ENCODE results near the gene KIAA1549. TPM values are rescaled to one million over a fixed set of nuclear protein-coding genes. Genes with fewer than 3 reads are reported as not detected.

KIAA1549 gene
- total and polyA plus RNA-seq, 3 experiments from 2014 or later, result 1.1 to 1.2 TPM; not detected in 1

- no peak for DNase-seq
- Histone ChIP-seq H3K4me1 (ENCODE audit: insufficient read depth, low read length) (no peaks in the 10 kb centered on the region), H3K9me3 (ENCODE audit: low read length) (no peaks in the 10 kb centered on the region), H3K36me3 (ENCODE audit: insufficient read depth, low read length) (no peaks in the 10 kb centered on the region), H3K27ac (ENCODE audit: low read depth, low read length) (no peak overlapping the region), H3K27me3 (ENCODE audit: insufficient read depth, low read length, poor library complexity, severe bottlenecking) (no peaks in the 10 kb centered on the region), H3K4me3 (ENCODE audit: low read length) (no peak overlapping the region)
- no peak overlapping the region for H3K4me3 Mint-ChIP-seq
- peaks cover 13 to 28% of the 10 kb centered on the region in 2 donors for H3K27me3 Mint-ChIP-seq
- POLR2A ChIA-PET, result no interaction called here
- peaks cover 0 to 4% (median 0%) of the 10 kb centered on the region in 3 donors for H3K4me1 Mint-ChIP-seq
- no peaks in the 10 kb centered on the region for H3K36me3 Mint-ChIP-seq
- CTCF ChIA-PET, result no interaction called here
- H3K9me3 Mint-ChIP-seq, result no peaks in the 10 kb centered on the region
- H3K27ac Mint-ChIP-seq, result no peak overlapping the region
These were observed 64.9 kb downstream of the KIAA1549 start for GRCh38 chr7:138916275-138916674.

GRCh38 chr7:138913783-138914182 lies 67.4 kb downstream of the KIAA1549 start:
- Mint-ChIP-seq H3K27ac (no peak overlapping the region), H3K4me1 (no peaks in the 10 kb centered on the region), H3K9me3 (no peaks in the 10 kb centered on the region), H3K27me3 (peaks cover 18 to 32% of the 10 kb centered on the region in 2 donors), H3K36me3 (no peaks in the 10 kb centered on the region), H3K4me3 (no peak overlapping the region)
- H3K27ac ChIP-seq (ENCODE audit: low read depth, low read length), result no peak overlapping the region
- no peaks in the 10 kb centered on the region for H3K27me3 ChIP-seq (ENCODE audit: insufficient read depth, low read length, poor library complexity, severe bottlenecking)
- CTCF ChIA-PET, result no interaction called here
- no peak overlapping the region for H3K4me3 ChIP-seq (ENCODE audit: low read length)
- no peaks in the 10 kb centered on the region for H3K4me1 ChIP-seq (ENCODE audit: insufficient read depth, low read length)
- H3K9me3 ChIP-seq (ENCODE audit: low read length), result no peaks in the 10 kb centered on the region
- POLR2A ChIA-PET, result no interaction called here
- no peak for DNase-seq
- H3K36me3 ChIP-seq (ENCODE audit: insufficient read depth, low read length), result no peaks in the 10 kb centered on the region

GRCh38 chr7:138911007-138911406 lies 70.2 kb downstream of the KIAA1549 start:
- H3K27me3 ChIP-seq (ENCODE audit: insufficient read depth, low read length, poor library complexity, severe bottlenecking), result no peaks in the 10 kb centered on the region
- Mint-ChIP-seq H3K4me3 (no peak overlapping the region), H3K36me3 (no peaks in the 10 kb centered on the region), H3K27me3 (peaks cover 26 to 45% of the 10 kb centered on the region in 2 donors), H3K27ac (no peak overlapping the region), H3K9me3 (no peaks in the 10 kb centered on the region), H3K4me1 (no peaks in the 10 kb centered on the region)
- CTCF ChIA-PET, result no interaction called here
- POLR2A ChIA-PET, result no interaction called here
- H3K4me1 ChIP-seq (ENCODE audit: insufficient read depth, low read length), result no peaks in the 10 kb centered on the region
- no peak overlapping the region for H3K27ac ChIP-seq (ENCODE audit: low read depth, low read length)
- H3K9me3 ChIP-seq (ENCODE audit: low read length), result no peaks in the 10 kb centered on the region
- no peaks in the 10 kb centered on the region for H3K36me3 ChIP-seq (ENCODE audit: insufficient read depth, low read length)
- DNase-seq, result no peak
- H3K4me3 ChIP-seq (ENCODE audit: low read length), result no peak overlapping the region

GRCh38 chr7:138907850-138908249 lies 73.3 kb downstream of the KIAA1549 start:
- Mint-ChIP-seq H3K27ac (no peak overlapping the region), H3K4me3 (no peak overlapping the region), H3K9me3 (peaks cover 0 to 1% (median 0%) of the 10 kb centered on the region in 5 donors), H3K36me3 (no peaks in the 10 kb centered on the region), H3K4me1 (peaks cover 11 to 16% (median 15%) of the 10 kb centered on the region in 3 donors), H3K27me3 (peaks cover 24 to 28% of the 10 kb centered on the region in 2 donors)
- Histone ChIP-seq H3K27me3 (ENCODE audit: insufficient read depth, low read length, poor library complexity, severe bottlenecking) (no peaks in the 10 kb centered on the region), H3K27ac (ENCODE audit: low read depth, low read length) (no peak overlapping the region), H3K9me3 (ENCODE audit: low read length) (no peaks in the 10 kb centered on the region), H3K4me3 (ENCODE audit: low read length) (no peak overlapping the region), H3K36me3 (ENCODE audit: insufficient read depth, low read length) (no peaks in the 10 kb centered on the region), H3K4me1 (ENCODE audit: insufficient read depth, low read length) (peaks cover 15% of the 10 kb centered on the region)
- ChIA-PET POLR2A (no interaction called here), CTCF (interaction anchor here (2.6 kb wide), 1 partner anchor 21 kb away, joined by 10 read pairs; no protein-coding TSS in a partner anchor)
- no peak for DNase-seq

GRCh38 chr7:138907201-138907847 lies 73.9 kb downstream of the KIAA1549 start:
- DNase-seq, result no peak
- ChIA-PET CTCF (interaction anchor here (2.6 kb wide), 1 partner anchor 21 kb away, joined by 10 read pairs; no protein-coding TSS in a partner anchor), POLR2A (no interaction called here)
- Mint-ChIP-seq H3K9me3 (peaks cover 0 to 1% (median 0%) of the 10 kb centered on the region in 5 donors), H3K4me3 (no peak overlapping the region), H3K27ac (no peak overlapping the region), H3K4me1 (peaks cover 16 to 21% (median 21%) of the 10 kb centered on the region in 3 donors), H3K27me3 (peaks cover 29 to 31% of the 10 kb centered on the region in 2 donors), H3K36me3 (no peaks in the 10 kb centered on the region)
- H3K4me1 ChIP-seq (ENCODE audit: insufficient read depth, low read length), result peaks cover 20% of the 10 kb centered on the region
- no peak overlapping the region for H3K27ac ChIP-seq (ENCODE audit: low read depth, low read length)
- no peaks in the 10 kb centered on the region for H3K9me3 ChIP-seq (ENCODE audit: low read length)
- no peak overlapping the region for H3K4me3 ChIP-seq (ENCODE audit: low read length)
- no peaks in the 10 kb centered on the region for H3K36me3 ChIP-seq (ENCODE audit: insufficient read depth, low read length)
- no peaks in the 10 kb centered on the region for H3K27me3 ChIP-seq (ENCODE audit: insufficient read depth, low read length, poor library complexity, severe bottlenecking)

GRCh38 chr7:138903859-138904435 lies 77.2 kb downstream of the KIAA1549 start:
- Mint-ChIP-seq H3K27me3 (peaks cover 45% of the 10 kb centered on the region in 2 donors), H3K36me3 (no peaks in the 10 kb centered on the region), H3K27ac (peak overlapping the region in 4 of 8 donors; percentile 13 to 74 (median 58)), H3K9me3 (peaks cover 0 to 1% (median 0%) of the 10 kb centered on the region in 5 donors), H3K4me3 (peak overlapping the region; percentile 9 to 89 (median 71)), H3K4me1 (peaks cover 20 to 30% (median 27%) of the 10 kb centered on the region in 3 donors)
- peaks cover 26% of the 10 kb centered on the region for H3K4me1 ChIP-seq (ENCODE audit: insufficient read depth, low read length)
- H3K9me3 ChIP-seq (ENCODE audit: low read length), result no peaks in the 10 kb centered on the region
- H3K27me3 ChIP-seq (ENCODE audit: insufficient read depth, low read length, poor library complexity, severe bottlenecking), result peaks cover 7% of the 10 kb centered on the region
- ChIA-PET CTCF (interaction anchor here (0.7 to 2.5 kb wide), 3 partner anchors 8 to 21 kb away, joined by 3 to 10 read pairs (median 3); no protein-coding TSS in a partner anchor), POLR2A (interaction anchor here (0.7 kb wide), 1 partner anchor 28 kb away, joined by 3 read pairs; no protein-coding TSS in a partner anchor)
- H3K27ac ChIP-seq (ENCODE audit: low read depth, low read length), result no peak overlapping the region
- peak overlapping the region; percentile 1 for H3K4me3 ChIP-seq (ENCODE audit: low read length)
- no peaks in the 10 kb centered on the region for H3K36me3 ChIP-seq (ENCODE audit: insufficient read depth, low read length)
- DNase-seq, result no peak

- no peaks in the 10 kb centered on the region for H3K9me3 ChIP-seq (ENCODE audit: low read length)
- no peaks in the 10 kb centered on the region for H3K36me3 ChIP-seq (ENCODE audit: insufficient read depth, low read length)
- CTCF ChIA-PET, result interaction anchor here (0.9 to 2.5 kb wide), 2 partner anchors 9 to 17 kb away, joined by 3 to 10 read pairs; no protein-coding TSS in a partner anchor
- H3K9me3 Mint-ChIP-seq, result peaks cover 0 to 1% (median 0%) of the 10 kb centered on the region in 5 donors
- peak; percentile 43 to 90 (median 80) for DNase-seq
- H3K27me3 ChIP-seq (ENCODE audit: insufficient read depth, low read length, poor library complexity, severe bottlenecking), result peaks cover 7% of the 10 kb centered on the region
- H3K27me3 Mint-ChIP-seq, result peaks cover 42 to 52% of the 10 kb centered on the region in 2 donors
- peak overlapping the region; percentile 10 for H3K4me3 ChIP-seq (ENCODE audit: low read length)
- POLR2A ChIA-PET, result interaction anchor here (0.6 to 0.7 kb wide), 2 partner anchors 28 to 29 kb away, joined by 3 read pairs; no protein-coding TSS in a partner anchor
- peak overlapping the region in 7 of 8 donors; percentile 13 to 83 (median 66) for H3K27ac Mint-ChIP-seq
- peaks cover 26% of the 10 kb centered on the region for H3K4me1 ChIP-seq (ENCODE audit: insufficient read depth, low read length)
- H3K4me3 Mint-ChIP-seq, result peak overlapping the region; percentile 60 to 89 (median 71)
- no peaks in the 10 kb centered on the region for H3K36me3 Mint-ChIP-seq
- H3K27ac ChIP-seq (ENCODE audit: low read depth, low read length), result no peak overlapping the region
- peaks cover 22 to 36% (median 33%) of the 10 kb centered on the region in 3 donors for H3K4me1 Mint-ChIP-seq
These were observed 77.9 kb downstream of the KIAA1549 start for GRCh38 chr7:138903186-138903820.

All from CD8-positive, alpha-beta memory T cell (primary cell).